DMS 273 (cell line): ENCODE results near the gene FCN3.
A peak's percentile ranks its signal among the peaks of the same experiment; 100 is the strongest.
"Not testable (repeated sequence)": the region's sequence is repeated elsewhere in the genome, so short reads cannot be mapped to it uniquely, and the experiment has no call there.

ENCODE experiments used
- DNase-seq: peaks from one replicate; lab custom pipeline; 2025; ENCODE audit not compliant: unreplicated experiment; lab: John Stamatoyannopoulos, UW

The FCN3 gene

GRCh38 chr1:27400082-27400962 lies 25.7 kb upstream of the FCN3 start:
- DNase-seq: no peak

- DNase-seq: no peak
These were observed 24.8 kb upstream of the FCN3 start for GRCh38 chr1:27399251-27400025.

GRCh38 chr1:27398405-27399149 lies 24.0 kb upstream of the FCN3 start:
- DNase-seq: no peak

GRCh38 chr1:27397749-27398148 lies 23.1 kb upstream of the FCN3 start:
- no peak for DNase-seq

GRCh38 chr1:27397110-27397509 lies 22.5 kb upstream of the FCN3 start:
- DNase-seq: peak; percentile 47

GRCh38 chr1:27395441-27396195 lies 21.0 kb upstream of the FCN3 start:
- DNase-seq: peak; percentile 90

GRCh38 chr1:27394925-27395324 lies 20.3 kb upstream of the FCN3 start:
- no peak for DNase-seq

- no peak for DNase-seq
These were observed 19.6 kb upstream of the FCN3 start for GRCh38 chr1:27394282-27394658.

- DNase-seq: no peak
These were observed 19.1 kb upstream of the FCN3 start for GRCh38 chr1:27393641-27394281.

GRCh38 chr1:27392778-27393635 lies 18.4 kb upstream of the FCN3 start:
- no peak for DNase-seq

- DNase-seq: peak; percentile 97
These were observed 17.6 kb upstream of the FCN3 start, which contains the start of gene GPR3 for GRCh38 chr1:27392096-27392777. Gene GPR3 (plus strand): TSS chr1:27392622. CDS start chr1:27393799, 1,177 bp downstream.

- DNase-seq: peak; percentile 90
These were observed 17.0 kb upstream of the FCN3 start for GRCh38 chr1:27391511-27392095.

- DNase-seq: peak; percentile 80
These were observed 13.8 kb upstream of the FCN3 start for GRCh38 chr1:27388337-27389005.

GRCh38 chr1:27384797-27385196 lies 10.2 kb upstream of the FCN3 start:
- DNase-seq: not testable (repeated sequence)

- DNase-seq: no peak
These were observed 9.0 kb upstream of the FCN3 start for GRCh38 chr1:27383661-27384060.

GRCh38 chr1:27383039-27383605 lies 8.5 kb upstream of the FCN3 start, which contains the start of gene CD164L2:
Gene CD164L2 (minus strand): TSS chr1:27383333. CDS start chr1:27383239, 94 bp downstream.
- DNase-seq: no peak
